HCT116 (cell line): ENCODE data around the gene RALB. TPM values are rescaled to one million over a fixed set of nuclear protein-coding genes. Genes with fewer than 3 reads are reported as not detected.

Experiments
- ATAC-seq: fragments of 200-7000 bp; cut with Tn5 transposase; 2 replicates; pipeline ENCODE4 v1.9.1; 2020; ENCODE audit warnings: mild to moderate bottlenecking, moderate library complexity
- BruUV-seq: library from RNA; stranded (reverse); fragments of 400-500 nt; replicated peaks from 2 replicates; lab custom pipeline; 2021; lab: Mats Ljungman, UMichigan
- CTCF ChIA-PET: fragments of 300-600 bp; sonication (Branson Sonifier 250); formaldehyde crosslinking; loops from one replicate; lab custom pipeline; 2021; ENCODE audit warnings: antibody characterized with exemption; lab: Charles Lee
- POLR2A ChIA-PET: fragments of 300-600, 350-600 bp; sonication (Branson Sonifier 250); formaldehyde crosslinking; loops from one replicate; lab custom pipeline; 2021; ENCODE audit warnings: antibody characterized with exemption; lab: Charles Lee
- RAD21 ChIA-PET, 2 experiments: fragments of 300-600 bp; sonication (Branson Sonifier 250); formaldehyde crosslinking; loops; one replicate each; lab custom pipeline; 2023; ENCODE audit warnings: low total read pairs in 2 of 2; ENCODE audit not compliant: uncharacterized antibody in 2 of 2, unreplicated experiment in 2 of 2, low non-redundant PET in 1 of 2; lab: Charles Lee
- DNase-seq: peaks from one replicate; pipeline ENCODE4 v3.0.0-alpha.2; 2010; ENCODE audit warnings: low read depth, low spot score
- H2AFZ ChIP-seq: fragments of 200-600 bp; shearing (Covaris generic), sonication (generic); 2 replicates; pipeline ENCODE4 v1.6.1; 2017; ENCODE audit warnings: low read depth, mixed run types, mixed read lengths, antibody characterized with exemption, low read length; ENCODE audit not compliant: poor library complexity, severe bottlenecking
- H3K27ac ChIP-seq: 2 replicates; pipeline ENCODE4 v1.5.1; 2012; ENCODE audit warnings: low read depth, low read length
- H3K27me3 ChIP-seq: fragments of 200-600 bp; sonication (generic); 2 replicates; pipeline ENCODE4 v1.6.1; 2016; ENCODE audit warnings: mixed run types, low read length, mixed read lengths; ENCODE audit not compliant: insufficient read depth
- H3K36me3 ChIP-seq, 2 experiments: fragments of 200-500 bp in 1 of 2; fragments of 200-600 bp in 1 of 2; sonication (Bioruptor generic) in 1 of 2; sonication (generic) in 1 of 2; 2 replicates each; pipeline versions ENCODE4 v1.5.1 to v1.6.1; 2014 to 2016; ENCODE audit warnings: low read length in 2 of 2, inconsistent platforms in 1 of 2, mixed read lengths in 1 of 2, mixed run types in 1 of 2; ENCODE audit not compliant: insufficient read depth in 2 of 2, control insufficient read depth in 1 of 2
- H3K4me1 ChIP-seq, 2 experiments: fragments of 200-600 bp in 1 of 2; sonication (generic) in 1 of 2; 2 replicates each; pipeline versions ENCODE4 v1.5.1 to v1.6.1; 2012 to 2017; ENCODE audit warnings: low read length in 2 of 2, inconsistent platforms in 1 of 2, mild to moderate bottlenecking in 1 of 2, mixed read lengths in 1 of 2, mixed run types in 1 of 2, moderate library complexity in 1 of 2; ENCODE audit not compliant: insufficient read depth in 2 of 2, control insufficient read depth in 1 of 2
- H3K4me2 ChIP-seq: fragments of 200-600 bp; sonication (generic); 2 replicates; pipeline ENCODE4 v1.6.1; 2017; ENCODE audit warnings: mixed run types, low read length, mixed read lengths
- H3K4me3 ChIP-seq, 2 experiments: fragments of 200-600 bp in 1 of 2; sonication (generic) in 1 of 2; replicated peaks in 1 of 2; 2 replicates each; pipeline ENCODE4 v1.5.1; 2011 to 2016; ENCODE audit warnings: low read length in 2 of 2, control low read depth in 1 of 2, low read depth in 1 of 2, mild to moderate bottlenecking in 1 of 2, mixed read lengths in 1 of 2, mixed run types in 1 of 2
- H3K79me2 ChIP-seq: fragments of 200-600 bp; sonication (generic); 2 replicates; pipeline ENCODE4 v1.6.1; 2017; ENCODE audit warnings: mild to moderate bottlenecking, mixed run types, low read length, moderate library complexity, mixed read lengths; ENCODE audit not compliant: insufficient read depth
- H3K9ac ChIP-seq: fragments of 200-600 bp; sonication (generic); 2 replicates; pipeline ENCODE4 v1.6.1; 2016; ENCODE audit warnings: low read length, mixed read lengths
- H3K9me2 ChIP-seq: fragments of 200-600 bp; sonication (generic), shearing (Covaris generic); 2 replicates; pipeline ENCODE4 v1.6.1; 2017; ENCODE audit warnings: mixed run types, mild to moderate bottlenecking, moderate library complexity; ENCODE audit not compliant: insufficient read depth
- H3K9me3 ChIP-seq, 2 experiments: fragments of 200-500 bp in 1 of 2; fragments of 200-600 bp in 1 of 2; sonication (Bioruptor generic) in 1 of 2; sonication (generic) in 1 of 2; 2 replicates each; pipeline ENCODE4 v1.6.1; 2014 to 2017; ENCODE audit warnings: low read length in 2 of 2, mixed read lengths in 2 of 2, inconsistent platforms in 1 of 2, low read depth in 1 of 2, mild to moderate bottlenecking in 1 of 2, mixed run types in 1 of 2, moderate library complexity in 1 of 2; ENCODE audit not compliant: control insufficient read depth in 1 of 2, insufficient read depth in 1 of 2
- H4K20me1 ChIP-seq: fragments of 200-600 bp; sonication (generic), shearing (Covaris generic); 2 replicates; pipeline ENCODE4 v1.6.1; 2017; ENCODE audit warnings: mixed run types, mild to moderate bottlenecking, moderate library complexity; ENCODE audit not compliant: insufficient read depth
- ATF3 ChIP-seq: IDR thresholded peaks from 2 replicates; pipeline ENCODE4 v1.6.1; 2012
- CEBPB ChIP-seq: IDR thresholded peaks from 2 replicates; pipeline ENCODE4 v1.6.1; 2012; ENCODE audit warnings: low read depth
- CTCF ChIP-seq, 3 experiments: fragments of 200-600 bp in 1 of 3; sonication (generic) in 1 of 3; IDR thresholded peaks in 2 of 3; conservative IDR thresholded peaks in 1 of 3; 2 replicates each; pipeline ENCODE4 v1.5.1; 2012 to 2017; ENCODE audit warnings: low read depth in 2 of 3, low read length in 2 of 3, antibody characterized with exemption in 1 of 3, borderline replicate concordance in 1 of 3, control low read depth in 1 of 3, mild to moderate bottlenecking in 1 of 3, mixed read lengths in 1 of 3, mixed run types in 1 of 3, moderate library complexity in 1 of 3; ENCODE audit not compliant: insufficient read depth in 1 of 3
- EGR1 ChIP-seq: IDR thresholded peaks from 2 replicates; pipeline ENCODE4 v1.6.1; 2012; ENCODE audit warnings: low read depth
- ELF1 ChIP-seq: IDR thresholded peaks from 2 replicates; pipeline ENCODE4 v1.6.1; 2012; ENCODE audit warnings: low read depth, borderline replicate concordance
- EZH2 ChIP-seq: fragments of 200-600 bp; sonication (generic); IDR thresholded peaks from 2 replicates; pipeline ENCODE4 v1.6.1; 2017; ENCODE audit warnings: antibody characterized with exemption, mixed run types
- EZH2phosphoT487 ChIP-seq: fragments of 200-600 bp; IDR thresholded peaks from 2 replicates; pipeline ENCODE4 v1.6.1; 2018; ENCODE audit warnings: antibody characterized with exemption, borderline replicate concordance
- FOSL1 ChIP-seq: IDR thresholded peaks from 2 replicates; pipeline ENCODE4 v1.6.1; 2012; ENCODE audit warnings: low read depth
- POLR2A ChIP-seq: IDR thresholded peaks from 2 replicates; pipeline ENCODE4 v1.7.0; 2011; ENCODE audit warnings: borderline replicate concordance; ENCODE audit not compliant: insufficient read depth, insufficient read length; ENCODE audit errors: extremely low read depth
- POLR2AphosphoS5 ChIP-seq: IDR thresholded peaks from 2 replicates; pipeline ENCODE4 v1.6.1; 2011; ENCODE audit warnings: mild to moderate bottlenecking, low read depth, low read length, moderate library complexity
- RAD21 ChIP-seq: IDR thresholded peaks from 2 replicates; pipeline ENCODE4 v1.6.1; 2012; ENCODE audit warnings: low read depth, mild to moderate bottlenecking
- SP1 ChIP-seq: IDR thresholded peaks from 2 replicates; pipeline ENCODE4 v1.6.1; 2012; ENCODE audit warnings: low read depth
- TCF7L2 ChIP-seq: IDR thresholded peaks from 2 replicates; pipeline ENCODE4 v1.7.0; 2011; ENCODE audit warnings: borderline replicate concordance, inconsistent platforms; ENCODE audit not compliant: insufficient read depth, insufficient read length; ENCODE audit errors: extremely low read depth
- YY1 ChIP-seq: IDR thresholded peaks from 2 replicates; pipeline ENCODE4 v1.6.1; 2011; ENCODE audit warnings: low read length, low read depth, moderate library complexity, mild to moderate bottlenecking; ENCODE audit not compliant: insufficient replicate concordance; ENCODE audit errors: extremely low read depth
- ZFX ChIP-seq: fragments of 450-650 bp; IDR thresholded peaks from 2 replicates; pipeline ENCODE4 v1.6.1; 2017
- ZNF274 ChIP-seq: fragments of 200-500 bp; sonication (Bioruptor generic); IDR thresholded peaks from 2 replicates; pipeline ENCODE4 v1.6.1; 2014; ENCODE audit warnings: mild to moderate bottlenecking, low read depth, low read length, inconsistent platforms
- intact Hi-C: fragments of 100-400 bp; cut with micrococcal nuclease; formaldehyde crosslinking; loops from 2 replicates; pipeline ENCODE4 v1.10.0; 2022
- total RNA-seq: library from RNA; stranded (reverse); gene quantifications from one replicate; pipeline ENCODE4 v1.2.1, GENCODE V29; 2021; ENCODE audit not compliant: unreplicated experiment

RALB gene
- total RNA-seq, 1 experiment from 2014 or later: 42.8 TPM

- CTCF ChIA-PET: no interaction called here
- no peak overlapping the region for H2AFZ ChIP-seq
- no peaks in the 10 kb centered on the region for H3K27me3 ChIP-seq
- H3K9me3 ChIP-seq: no peaks in the 10 kb centered on the region
- H3K79me2 ChIP-seq: peaks cover 47% of the 10 kb centered on the region
- no peak for DNase-seq
- no peaks in the 10 kb centered on the region; a peak in 1 of 4 replicates for H3K36me3 ChIP-seq
- H3K27ac ChIP-seq: no peak overlapping the region
- RAD21 ChIA-PET: no interaction called here
- intact Hi-C loops: no loop called here
- no peak overlapping the region for H3K4me3 ChIP-seq
- no peaks in the 10 kb centered on the region for H4K20me1 ChIP-seq
- POLR2A ChIA-PET: no interaction called here
- no peak overlapping the region for H3K9ac ChIP-seq
- no peaks in the 10 kb centered on the region for H3K9me2 ChIP-seq
- peaks cover 9 to 22% of the 10 kb centered on the region in 2 experiments; a peak in 3 of 4 replicates for H3K4me1 ChIP-seq
- no peak for TF ChIP-seq ATF3
- TF ChIP-seq POLR2AphosphoS5: no peak
- BruUV-seq: no TSS peak
- ATAC-seq: no peak
- no peak overlapping the region for H3K4me2 ChIP-seq
Observed at GRCh38 chr2:120275617-120276400, 23.2 kb downstream of the RALB start.

GRCh38 chr2:120277505-120278205 lies 25.0 kb downstream of the RALB start:
- no TSS peak for BruUV-seq
- TF ChIP-seq FOSL1: no peak
- TF ChIP-seq EGR1: no peak
- TF ChIP-seq TCF7L2: no peak
- TF ChIP-seq RAD21: no peak
- no peak for TF ChIP-seq POLR2A
- no peak for TF ChIP-seq EZH2
- TF ChIP-seq POLR2AphosphoS5: no peak
- no peak for TF ChIP-seq ATF3
- no peak for TF ChIP-seq ZNF274
- no peak for TF ChIP-seq ZFX
- no peak for TF ChIP-seq YY1
- TF ChIP-seq CEBPB: no peak
- no peak for TF ChIP-seq ELF1
- no peak for TF ChIP-seq EZH2phosphoT487
- TF ChIP-seq SP1: no peak
- TF ChIP-seq CTCF (IDR thresholded peaks at IDR 0.05 in 2 of 3, conservative IDR thresholded peaks at IDR 0.05 in 1 of 3; ENCODE audit: borderline replicate concordance in 1 of 3, insufficient read depth in 1 of 3, low read depth in 2 of 3, low read length in 2 of 3): no peak
- Histone ChIP-seq H2AFZ (no peak overlapping the region), H3K9ac (no peak overlapping the region), H3K27me3 (no peaks in the 10 kb centered on the region), H3K4me3 (no peak overlapping the region), H3K9me2 (no peaks in the 10 kb centered on the region), H3K4me1 (peaks cover 9 to 21% of the 10 kb centered on the region in 2 experiments; a peak in 3 of 4 replicates), H4K20me1 (no peaks in the 10 kb centered on the region), H3K79me2 (peaks cover 30% of the 10 kb centered on the region; the same call in 1 of the 2 replicates), H3K9me3 (no peaks in the 10 kb centered on the region), H3K36me3 (no peaks in the 10 kb centered on the region; a peak in 1 of 4 replicates), H3K27ac (no peak overlapping the region), H3K4me2 (no peak overlapping the region)
- no peak for ATAC-seq
- POLR2A ChIA-PET: no interaction called here
- intact Hi-C loops: no loop called here
- CTCF ChIA-PET: no interaction called here
- DNase-seq: no peak
- RAD21 ChIA-PET: no interaction called here
